DOHH2 (cell line): Measurements from ENCODE around the gene ETS1.

Experiments
- CTCF ChIP-seq: fragments of 200-600 bp; sonication (generic); IDR thresholded peaks from one replicate; pipeline ENCODE4 v1.5.1; 2014; ENCODE audit warnings: antibody characterized with exemption, mild to moderate bottlenecking, low read depth, low read length; ENCODE audit not compliant: poor library complexity, severe bottlenecking
- EZH2phosphoT487 ChIP-seq: fragments of 200-600 bp; sonication (generic); IDR thresholded peaks from 2 replicates; pipeline ENCODE4 v1.6.1; 2017; ENCODE audit warnings: borderline replicate concordance, mild to moderate bottlenecking, antibody characterized with exemption, low read length, moderate library complexity, mixed read lengths

DNA sequence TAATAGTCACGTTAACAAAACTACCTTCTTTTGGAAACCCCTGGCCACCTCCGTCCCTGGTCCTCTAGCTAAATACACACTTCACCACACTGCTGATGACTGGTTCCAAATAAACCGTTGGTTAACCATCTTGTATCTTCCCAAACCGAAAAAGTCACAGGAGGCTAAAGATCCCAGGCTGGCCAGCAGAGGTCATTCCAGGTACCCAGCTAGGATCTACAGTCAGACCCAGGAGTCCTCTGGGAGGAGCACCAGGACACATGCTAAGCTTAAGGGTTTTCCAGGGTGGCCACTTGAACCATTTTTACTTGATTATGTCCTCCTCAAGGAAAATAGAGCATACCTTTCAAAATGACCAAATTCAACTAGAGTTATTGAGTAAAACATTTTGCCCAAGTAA lies 103.2 kb downstream of the ETS1 start:
- TF ChIP-seq CTCF (peak; percentile 22), EZH2phosphoT487 (no peak)
